ENCODE results near the gene RCHY1.
"Not testable (repeated sequence)": the region's sequence is repeated elsewhere in the genome, so short reads cannot be mapped to it uniquely, and the experiment has no call there.

RCHY1 gene

DNA sequence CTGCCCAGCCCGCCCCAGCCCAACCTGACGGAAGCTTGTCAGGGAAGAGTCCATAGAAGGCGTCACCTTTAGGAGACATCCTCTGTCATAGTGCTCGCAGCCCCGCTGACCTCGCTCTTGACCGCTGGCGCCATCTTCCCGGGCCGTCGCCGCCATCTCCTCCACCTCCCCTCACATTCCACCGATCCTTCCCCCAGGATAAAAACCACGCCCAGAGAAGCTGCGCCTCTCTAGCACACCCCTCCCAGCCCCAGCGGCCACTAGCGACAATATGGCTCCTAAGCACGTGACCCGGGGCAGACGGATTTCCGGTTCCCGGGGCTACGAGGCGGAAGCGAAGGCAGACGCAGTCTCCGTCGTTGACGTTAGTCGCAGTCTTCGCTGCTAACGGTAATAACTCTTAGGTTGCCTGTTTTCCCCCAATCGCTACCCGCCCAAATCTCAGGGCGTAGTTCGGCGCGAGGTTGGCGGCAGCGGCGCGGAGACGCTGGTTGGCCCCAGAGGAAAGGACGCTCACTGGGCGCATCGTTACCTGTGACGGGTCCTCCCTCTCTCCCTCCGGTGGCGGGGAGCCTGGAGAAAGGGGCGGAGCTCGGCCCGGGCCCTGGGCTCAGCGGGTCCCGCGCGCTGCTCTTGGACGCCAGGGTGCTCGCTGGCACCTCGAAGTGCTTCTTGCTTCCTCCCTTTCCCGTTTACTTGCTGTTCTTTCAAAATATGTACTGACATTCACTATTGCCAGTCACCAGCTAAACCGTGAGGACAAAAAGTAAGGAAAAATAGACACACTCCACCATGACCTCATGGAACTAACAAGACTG is at the start of gene RCHY1, which contains the start of gene THAP6:
Gene RCHY1, minus strand, starts transcription at position 273 of the 818 bp plus-strand sequence. Its CDS starts 117 bp downstream, at position 156.
Gene THAP6, plus strand, starts transcription at position 343 of the 818 bp plus-strand sequence. CDS start 980 bp downstream, outside the sequence.
- DNase-seq (ENCODE audit: low read depth in 2 of 2): peak; percentile 86 to 87

DNA sequence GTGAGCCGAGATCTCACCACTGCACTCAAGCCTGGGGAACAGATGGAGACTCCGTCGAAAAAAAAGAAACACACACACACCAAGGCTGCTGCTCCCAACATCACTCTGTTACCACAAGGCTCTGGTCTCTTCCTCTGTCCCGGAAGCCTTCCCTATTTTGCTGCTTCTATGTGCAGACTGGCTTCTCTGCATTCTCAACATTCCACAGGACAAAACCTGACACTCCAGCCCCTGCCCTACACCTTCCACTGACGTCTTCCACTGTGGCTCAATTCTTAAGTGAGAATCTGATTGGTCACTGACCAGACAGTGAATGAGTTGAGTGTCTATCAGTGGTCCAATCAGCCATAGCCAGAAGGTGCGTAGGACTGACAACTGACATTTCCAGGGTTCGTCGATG is 47.6 kb upstream of the RCHY1 start:
- DNase-seq (ENCODE audit: low read depth in 2 of 2): no peak

DNA sequence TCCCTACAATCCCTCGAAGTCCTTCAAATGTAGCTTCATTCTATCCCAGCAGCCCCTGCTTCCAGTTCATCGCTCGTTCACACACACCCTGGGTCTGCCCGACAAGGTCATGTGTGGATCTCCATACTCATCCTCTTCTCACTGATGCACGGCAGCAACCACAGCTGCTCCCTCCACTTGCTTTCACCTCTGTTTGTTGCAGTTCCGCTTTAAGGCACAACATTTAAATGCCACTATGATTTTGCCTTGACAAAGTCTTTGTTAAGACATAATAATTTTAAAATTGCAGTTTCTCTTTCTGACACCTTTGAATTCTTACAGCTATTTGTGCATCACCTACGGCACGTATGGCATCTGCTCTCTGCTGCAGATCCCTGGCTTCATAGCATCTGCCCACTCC is 43.5 kb upstream of the RCHY1 start:
- DNase-seq (ENCODE audit: low read depth in 2 of 2): no peak

DNA sequence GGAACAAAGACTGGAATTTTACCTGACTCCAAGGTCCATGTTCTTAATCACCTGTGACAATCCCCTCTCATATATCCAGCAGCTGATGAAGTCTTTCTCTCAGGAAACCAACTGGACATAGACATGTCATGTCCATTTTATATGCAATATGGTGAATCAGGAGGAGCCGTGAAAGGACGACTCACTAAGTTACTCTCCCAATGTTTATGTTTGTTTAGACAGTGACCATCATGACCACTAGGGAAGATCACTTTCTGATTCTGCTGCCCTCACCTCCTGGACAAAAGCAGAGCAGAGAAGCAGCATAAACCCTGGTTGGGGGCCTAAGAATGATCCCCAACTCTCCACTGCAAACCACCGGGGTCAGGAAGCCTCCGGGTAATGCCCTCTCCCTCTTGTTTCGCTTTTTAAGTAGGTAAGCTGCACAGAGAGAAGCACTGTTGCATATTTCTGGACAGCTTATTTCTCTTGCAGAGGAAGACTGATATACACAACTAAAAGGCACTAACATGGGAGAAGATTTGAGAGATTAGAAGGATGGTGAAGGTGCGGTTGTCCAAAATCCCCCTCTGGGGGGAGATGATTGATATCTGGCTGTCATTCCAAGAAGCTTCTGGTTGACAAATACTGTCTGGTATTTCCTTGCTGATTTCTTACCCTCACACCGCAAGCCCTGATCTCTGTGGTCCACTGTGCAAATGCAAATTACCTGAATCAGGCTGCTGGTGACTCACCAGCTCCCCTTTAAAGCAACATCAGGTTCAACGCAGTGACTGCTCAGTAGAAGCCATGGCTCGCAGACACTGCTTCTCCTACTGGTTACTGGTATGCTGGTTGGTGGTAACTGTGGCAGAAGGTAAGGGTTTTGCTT is 41.3 kb upstream of the RCHY1 start, which contains the start of gene ODAPH:
Gene ODAPH, plus strand, starts transcription at position 773 of the 871 bp plus-strand sequence. Its CDS starts 17 bp downstream, at position 790.
- DNase-seq (ENCODE audit: low read depth in 2 of 2): peak; percentile 2 to 22

DNA sequence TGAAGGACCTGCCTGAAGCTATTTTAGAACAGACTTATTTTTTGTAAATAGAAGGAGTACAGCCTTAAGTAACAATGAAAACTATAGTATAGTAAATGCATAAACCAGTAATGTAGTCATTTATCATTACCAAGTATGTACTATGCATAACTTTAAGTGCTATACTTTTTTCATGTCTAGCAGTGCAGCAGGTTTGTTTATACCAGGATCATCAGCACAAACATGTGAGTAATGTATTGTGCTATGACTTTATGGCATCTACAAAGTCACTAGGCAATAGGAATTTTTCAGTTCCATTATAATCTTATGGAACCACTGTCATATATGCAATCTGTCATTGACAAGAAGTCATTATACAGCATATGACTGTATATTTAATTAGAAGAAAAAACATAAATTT is 38.2 kb upstream of the RCHY1 start:
- no peak for DNase-seq (ENCODE audit: low read depth in 2 of 2)

DNA sequence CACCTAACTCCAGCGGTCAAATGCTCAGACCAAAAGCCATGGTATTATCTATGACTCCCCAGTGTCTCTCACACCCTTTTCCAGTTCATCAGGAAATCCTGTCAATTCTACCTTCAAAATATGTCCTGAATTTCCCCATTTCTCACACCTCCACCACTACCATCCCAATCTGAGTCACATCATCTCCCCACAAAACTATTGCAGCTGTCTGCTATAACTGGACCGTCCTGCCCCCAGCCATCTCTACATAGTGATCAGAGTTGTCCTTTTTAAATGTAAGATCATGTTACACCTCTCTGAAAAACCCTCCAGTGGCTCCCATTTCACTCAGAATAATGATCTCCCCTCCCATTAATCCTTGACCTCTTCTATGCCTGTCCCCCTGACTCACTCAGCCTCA is 34.8 kb upstream of the RCHY1 start:
- DNase-seq (ENCODE audit: low read depth in 2 of 2): no peak

DNA sequence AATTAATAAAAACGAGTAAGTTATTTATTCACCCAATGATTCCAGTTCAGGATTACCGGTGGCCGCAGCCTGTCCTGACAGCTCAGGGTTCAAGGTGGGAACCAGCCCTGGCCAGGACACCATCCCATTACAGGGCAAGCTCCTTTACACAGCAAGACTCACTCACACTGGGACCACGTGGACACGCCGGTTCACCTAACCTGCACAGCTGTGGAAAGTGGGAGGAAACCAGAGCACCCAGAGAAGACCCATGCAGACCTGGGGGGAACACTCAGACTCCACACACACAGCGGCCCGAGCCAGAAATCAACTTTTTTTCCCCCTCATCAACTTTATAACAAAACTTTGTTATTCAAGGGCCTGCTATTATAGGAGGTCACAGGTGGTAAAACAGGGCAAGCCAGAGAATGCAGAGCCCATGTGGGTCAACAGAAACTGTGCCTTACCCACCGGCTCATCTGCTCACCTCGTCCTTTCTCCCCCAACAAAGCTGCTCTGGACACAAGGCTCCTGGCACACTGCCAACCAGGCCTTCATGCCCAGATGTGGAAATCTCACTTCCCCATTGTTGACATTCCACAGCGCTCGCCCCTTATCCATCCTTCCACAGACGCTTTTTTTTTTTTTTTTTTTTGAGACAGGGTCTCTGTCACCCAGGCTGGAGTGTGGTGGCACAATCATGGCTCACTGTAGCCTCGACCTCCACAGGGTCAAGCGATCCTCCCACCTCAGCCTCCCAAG is 33.6 kb upstream of the RCHY1 start:
- DNase-seq (ENCODE audit: low read depth in 2 of 2): no peak

DNA sequence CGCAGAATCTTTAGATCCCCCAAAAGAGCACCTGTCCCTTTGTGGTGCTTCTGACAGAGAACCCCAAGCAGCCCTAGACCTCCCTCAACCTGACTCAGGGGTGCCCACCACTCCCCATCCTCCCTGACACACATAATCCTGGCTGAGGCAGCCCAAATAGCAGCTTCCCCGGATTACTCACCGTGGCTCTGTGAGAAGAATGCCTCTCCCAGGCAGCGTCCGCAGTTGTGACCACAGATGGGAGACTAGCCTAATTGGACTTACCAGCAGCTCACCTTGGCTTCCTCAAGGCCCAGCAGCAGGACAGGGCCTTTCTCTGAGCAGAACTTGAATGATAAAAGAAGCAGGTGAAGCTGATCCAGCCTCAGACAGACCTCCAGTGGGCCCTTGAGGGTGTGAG is 31.3 kb upstream of the RCHY1 start:
- no peak for DNase-seq (ENCODE audit: low read depth in 2 of 2)

DNA sequence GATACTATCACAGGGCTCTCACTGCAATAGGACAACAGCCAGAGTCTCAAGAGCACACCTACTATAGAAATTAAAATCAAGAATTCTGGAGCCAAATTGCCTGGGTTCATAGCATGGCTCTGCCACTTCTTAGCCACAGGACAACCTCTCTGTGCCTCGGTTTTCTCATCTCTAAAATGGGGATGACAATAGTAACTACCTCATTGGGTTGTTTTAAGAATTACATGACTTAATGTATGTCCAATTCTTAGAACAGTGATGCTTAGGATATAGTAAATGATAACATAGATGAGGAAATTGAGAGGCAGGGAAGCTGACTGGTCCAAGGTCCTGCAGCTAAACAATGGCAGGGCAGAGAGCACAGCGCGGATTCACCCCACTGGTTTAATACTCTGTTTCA is 30.7 kb upstream of the RCHY1 start:
- DNase-seq (ENCODE audit: low read depth in 2 of 2): no peak

DNA sequence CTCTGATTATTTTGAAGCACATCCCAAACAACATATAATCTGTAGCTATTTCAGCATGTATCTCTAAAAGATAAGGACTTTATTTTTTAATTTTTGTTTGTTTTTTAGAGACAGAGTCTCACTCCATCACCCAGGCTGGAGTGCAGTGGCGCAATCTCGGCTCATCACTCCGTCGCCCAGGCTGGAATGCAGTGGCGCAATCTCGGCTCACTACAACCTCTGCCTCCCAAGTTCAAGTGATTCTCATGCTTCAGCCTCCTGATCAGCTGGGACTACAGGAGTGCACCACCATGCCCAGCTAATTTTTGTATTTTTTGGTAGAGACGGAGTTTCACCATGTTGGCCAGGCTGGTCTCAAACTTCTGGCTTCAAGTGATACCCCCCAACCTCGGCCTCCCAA is 30.0 kb upstream of the RCHY1 start:
- not testable (repeated sequence) for DNase-seq (ENCODE audit: low read depth in 2 of 2)

DNA sequence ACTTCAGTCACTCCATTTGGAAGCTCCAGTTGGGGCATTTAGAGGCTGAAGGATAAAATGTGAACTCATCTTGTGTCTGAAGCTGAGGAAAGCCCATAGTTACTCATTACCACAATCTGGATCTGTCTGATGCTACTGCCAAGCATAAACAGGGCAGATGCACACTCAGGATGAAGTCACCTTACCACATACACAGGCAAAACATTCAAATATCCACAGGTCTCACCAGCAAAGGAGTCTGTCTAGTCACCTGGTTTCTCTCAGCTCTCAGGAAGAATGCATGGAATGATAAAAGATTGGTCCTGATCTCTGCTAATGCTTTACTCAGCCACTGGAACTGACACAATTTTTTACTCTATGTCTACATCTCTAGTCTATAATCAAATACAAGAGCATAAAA is 28.6 kb upstream of the RCHY1 start:
- DNase-seq (ENCODE audit: low read depth in 2 of 2): no peak

DNA sequence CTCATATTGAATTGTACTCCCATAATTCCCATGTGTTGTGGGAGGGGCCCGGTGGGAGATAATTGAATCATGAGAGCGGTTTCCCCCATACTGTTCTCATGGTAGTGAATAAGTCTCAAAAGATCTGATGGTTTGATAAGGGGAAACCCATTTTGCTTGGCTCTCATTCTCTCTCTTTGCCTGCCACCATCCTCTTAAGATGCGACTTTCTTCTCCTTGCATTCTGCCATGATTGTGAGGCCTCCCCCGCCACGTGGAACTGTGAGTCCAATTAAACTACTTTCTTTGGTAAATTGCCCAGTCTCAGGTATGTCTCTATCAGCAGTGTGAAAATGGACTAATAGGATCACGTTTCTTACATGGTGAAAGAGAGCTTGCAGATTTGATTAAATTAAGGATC is 23.1 kb upstream of the RCHY1 start:
- not testable (repeated sequence) for DNase-seq (ENCODE audit: low read depth in 2 of 2)

DNA sequence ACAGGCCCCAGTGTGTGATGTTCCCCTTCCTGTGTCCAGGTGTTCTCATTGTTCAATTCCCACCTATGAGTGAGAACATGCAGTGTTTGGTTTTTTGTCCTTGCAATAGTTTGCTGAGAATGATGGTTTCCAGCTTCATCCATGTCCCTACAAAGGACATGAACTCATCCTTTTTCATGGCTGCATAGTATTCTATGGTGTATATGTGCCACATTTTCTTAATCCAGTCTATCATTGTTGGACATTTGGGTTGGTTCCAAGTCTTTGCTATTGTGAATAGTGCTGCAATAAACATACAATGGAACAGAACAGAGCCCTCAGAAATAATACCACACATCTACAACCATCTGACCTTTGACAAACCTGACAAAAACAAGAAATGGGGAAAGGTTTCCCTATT is 19.7 kb upstream of the RCHY1 start:
- DNase-seq (ENCODE audit: low read depth in 2 of 2): not testable (repeated sequence)

DNA sequence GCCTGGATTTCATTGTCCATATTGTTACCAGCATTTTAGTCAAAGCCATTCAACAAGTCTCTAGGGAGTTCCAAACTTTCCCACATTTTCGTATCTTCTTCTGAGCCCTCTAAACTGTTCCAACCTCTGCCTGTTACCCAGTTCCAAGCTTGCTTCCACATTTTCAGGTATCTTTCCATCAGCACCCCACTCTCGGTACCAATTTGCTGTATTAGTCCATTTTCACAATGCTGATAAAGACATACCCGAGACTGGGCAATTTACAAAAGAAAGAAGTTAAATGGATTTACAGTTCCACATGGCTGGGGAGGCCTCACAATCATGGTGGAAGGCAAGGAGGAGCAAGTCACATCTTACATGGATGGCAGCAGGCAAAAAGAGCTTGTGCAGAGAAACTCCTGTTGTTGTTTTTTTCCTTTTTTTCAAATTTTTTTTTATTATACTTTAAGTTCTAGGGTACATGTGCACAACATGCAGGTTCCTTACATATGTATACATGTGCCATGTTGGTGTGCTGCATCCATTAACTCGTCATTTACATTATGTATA is 19.2 kb upstream of the RCHY1 start:
- not testable (repeated sequence) for DNase-seq (ENCODE audit: low read depth in 2 of 2)

DNA sequence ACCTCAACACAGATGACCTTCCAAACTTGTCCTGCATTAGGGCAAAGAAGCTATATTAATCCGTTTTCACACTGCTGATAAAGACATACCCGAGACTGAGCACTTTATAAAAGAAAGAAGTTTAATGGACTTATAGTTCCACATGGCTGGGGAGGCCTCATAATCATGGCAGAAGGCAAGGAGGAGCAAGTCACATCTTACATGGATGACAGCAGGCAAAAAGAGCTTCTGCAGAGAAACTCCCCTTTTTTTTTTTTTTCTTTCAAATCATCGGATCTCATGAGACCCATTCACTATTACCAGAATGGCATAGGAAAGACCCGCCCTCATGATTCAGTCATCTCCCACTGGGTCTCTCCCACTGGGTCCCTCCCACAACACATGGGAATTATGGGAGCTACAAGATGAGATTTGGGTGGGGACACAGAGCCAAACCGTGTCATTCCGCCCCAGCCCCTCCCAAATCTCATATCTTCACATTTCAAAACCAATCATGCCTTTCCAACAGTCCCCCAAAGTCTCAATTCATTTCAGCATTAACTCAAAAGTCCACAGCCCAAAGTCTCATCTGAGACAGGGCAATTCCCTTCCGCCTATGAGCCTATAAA is 17.4 kb upstream of the RCHY1 start:
- DNase-seq (ENCODE audit: low read depth in 2 of 2): not testable (repeated sequence)

DNA sequence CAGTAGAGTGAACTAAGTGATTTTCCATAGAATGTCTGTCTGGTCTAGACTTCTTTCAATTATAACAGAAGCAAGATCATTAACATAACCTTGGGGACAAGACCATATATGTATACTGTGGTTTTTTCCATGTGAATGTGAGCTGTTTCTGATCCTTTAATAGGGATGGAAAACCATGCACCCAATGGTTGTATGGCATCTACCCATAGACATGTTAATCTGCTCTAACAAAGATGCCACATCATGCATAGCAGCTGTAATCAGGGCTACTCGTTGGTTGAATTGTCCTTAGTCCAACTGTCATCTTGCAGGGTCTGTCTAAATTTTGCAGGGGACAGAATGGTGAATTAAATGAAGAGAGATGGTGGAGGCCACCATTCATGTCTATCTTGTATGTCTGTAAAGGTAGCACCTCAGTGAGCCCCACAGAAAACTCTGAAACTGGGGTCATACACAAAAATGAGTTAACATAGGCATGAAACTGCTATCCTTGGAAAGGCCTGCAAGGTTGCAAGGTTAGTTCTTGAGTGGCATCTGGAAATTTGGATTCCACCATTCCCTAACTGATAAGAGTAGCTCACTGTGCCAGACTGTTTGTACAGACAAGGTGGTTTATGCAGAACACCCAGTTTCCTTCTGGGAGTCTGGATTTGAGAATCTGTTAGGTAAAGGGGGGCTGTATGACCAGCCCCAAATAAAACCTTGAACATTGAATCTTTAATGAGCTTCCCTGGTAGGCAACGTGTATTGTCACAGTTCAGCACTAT is 16.5 kb upstream of the RCHY1 start:
- no peak for DNase-seq (ENCODE audit: low read depth in 2 of 2)

DNA sequence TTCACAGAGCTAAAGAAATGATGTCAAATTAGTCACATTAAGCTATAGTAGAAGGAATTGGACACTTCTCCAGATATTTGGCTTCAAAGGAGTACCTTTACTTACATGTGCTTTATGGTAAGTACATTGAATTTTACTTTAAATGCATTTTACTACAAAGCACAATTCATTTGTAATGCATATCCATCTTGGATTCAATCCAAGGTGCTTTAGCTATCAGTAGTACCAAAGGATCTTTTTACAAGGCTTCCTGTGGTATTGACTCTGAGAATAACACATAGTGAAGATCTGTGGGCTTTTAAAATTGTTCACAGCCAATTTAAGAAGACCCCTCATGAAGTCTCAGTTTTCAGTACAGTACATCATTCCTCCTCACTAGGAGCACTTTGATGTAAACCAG is 13.3 kb upstream of the RCHY1 start:
- no peak for DNase-seq (ENCODE audit: low read depth in 2 of 2)

DNA sequence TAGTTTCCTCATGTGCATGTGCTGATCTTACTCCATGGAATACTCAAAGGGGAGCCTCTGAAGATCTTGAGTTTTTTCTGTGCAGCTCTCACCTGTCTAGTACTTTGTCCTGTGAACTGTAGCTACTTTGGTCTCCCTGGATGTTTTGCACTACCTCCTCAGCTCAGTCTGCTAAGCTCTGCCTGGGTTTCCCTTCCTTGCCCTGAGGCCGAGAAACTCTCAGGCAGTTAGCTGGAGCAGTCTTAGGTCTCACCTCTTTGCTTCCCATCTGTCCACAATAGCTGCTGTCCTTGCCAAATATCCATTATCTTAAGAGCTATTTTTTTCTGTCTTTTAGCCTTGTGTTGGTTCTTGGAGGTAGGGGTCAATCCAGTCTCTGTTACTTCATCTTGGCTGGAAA is 11.7 kb upstream of the RCHY1 start:
- no peak for DNase-seq (ENCODE audit: low read depth in 2 of 2)

DNA sequence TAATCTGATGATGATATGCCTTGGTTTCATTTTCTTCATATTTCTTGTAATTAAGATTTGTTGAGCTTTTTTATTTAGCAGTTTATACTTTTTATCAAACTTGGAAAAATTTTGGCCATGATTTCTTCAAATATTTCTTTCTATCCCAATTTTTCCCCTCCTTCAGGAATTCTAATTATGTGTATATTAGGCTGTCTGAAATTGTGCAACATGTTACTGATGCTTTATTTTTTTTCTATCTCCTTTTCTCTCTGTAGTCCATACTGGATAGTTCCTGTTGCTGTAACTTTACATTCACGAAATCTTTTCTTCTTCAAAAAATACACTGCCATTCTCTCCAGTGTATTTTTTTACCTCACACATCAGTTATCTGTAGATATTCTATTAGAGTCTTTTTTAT is 10.9 kb upstream of the RCHY1 start:
- no peak for DNase-seq (ENCODE audit: low read depth in 2 of 2)

DNA sequence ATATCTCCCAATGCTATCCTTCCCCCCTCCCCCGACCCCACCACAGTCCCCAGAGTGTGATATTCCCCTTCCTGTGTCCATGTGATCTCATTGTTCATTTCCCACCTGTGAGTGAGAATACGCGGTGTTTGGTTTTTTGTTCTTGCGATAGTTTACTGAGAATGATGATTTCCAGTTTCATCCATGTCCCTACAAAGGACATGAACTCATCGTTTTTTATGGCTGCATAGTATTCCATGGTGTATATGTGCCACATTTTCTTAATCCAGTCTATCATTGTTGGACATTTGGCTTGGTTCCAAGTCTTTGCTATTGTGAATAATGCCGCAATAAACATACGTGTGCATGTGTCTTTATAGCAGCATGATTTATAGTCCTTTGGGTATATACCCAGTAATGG is 5.2 kb upstream of the RCHY1 start:
- not testable (repeated sequence) for DNase-seq (ENCODE audit: low read depth in 2 of 2)

Data from stimulated activated CD4-positive, alpha-beta T cell treated with anti-CD3 and anti-CD28 coated beads, Interleukin-15, amount 100 ng/mL, for 48 hours (primary cell).